ENCODE results near the gene GRHL3.

The GRHL3 gene

GRCh38 chr1:24366707-24367106, 47.5 kb downstream of the GRHL3 start:
- in situ Hi-C loops (cut with MboI; ENCODE audit: low sequenced_read_pairs): no loop called here

GRCh38 chr1:24369199-24369598, 50.0 kb downstream of the GRHL3 start:
- in situ Hi-C loops (cut with MboI; ENCODE audit: low sequenced_read_pairs): no loop called here

GRCh38 chr1:24369801-24370200, 50.6 kb downstream of the GRHL3 start:
- in situ Hi-C loops (cut with MboI; ENCODE audit: low sequenced_read_pairs): no loop called here

DNA sequence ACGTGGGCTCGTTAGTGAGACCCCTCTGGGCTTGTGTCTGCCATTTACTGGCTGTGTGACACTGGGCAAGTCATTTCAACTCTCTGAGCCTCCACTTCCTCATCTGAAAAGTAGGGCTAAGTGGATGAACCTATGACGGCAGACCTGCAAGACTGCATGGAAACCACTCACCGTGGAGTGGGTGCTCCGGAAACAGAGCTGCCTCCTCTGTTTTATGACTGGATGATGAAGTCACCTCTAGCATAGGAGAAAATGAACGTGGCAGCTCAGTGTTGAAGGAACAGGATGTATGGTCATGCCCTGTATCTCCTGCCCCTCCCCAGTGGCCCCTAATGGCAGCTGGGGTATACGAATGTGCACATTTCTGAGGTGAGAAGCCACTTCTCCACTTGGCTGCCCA, 53.9 kb downstream of the GRHL3 start:
- in situ Hi-C loops (cut with MboI; ENCODE audit: low sequenced_read_pairs): no loop called here

DNA sequence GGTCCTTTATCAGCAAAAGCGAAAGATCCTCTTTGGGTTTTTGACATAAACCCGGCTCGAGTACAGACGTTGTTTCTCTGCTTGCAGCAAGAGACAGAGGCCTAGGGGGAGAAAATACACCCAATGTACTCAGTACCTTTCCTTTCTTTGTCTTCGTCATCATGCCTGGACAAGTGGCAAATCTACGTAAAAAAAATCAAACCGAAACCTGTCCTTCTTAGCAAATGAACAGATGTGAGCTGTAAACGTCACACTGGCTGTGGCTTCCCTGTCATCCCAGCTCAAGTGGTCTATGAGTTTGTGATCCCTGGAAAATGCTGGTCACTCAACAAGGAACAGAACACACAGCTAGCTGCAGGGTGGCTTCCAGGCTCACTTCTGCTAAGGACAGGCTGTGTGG, 54.6 kb downstream of the GRHL3 start:
- in situ Hi-C loops (cut with MboI; ENCODE audit: low sequenced_read_pairs): no loop called here

- in situ Hi-C loops (cut with MboI; ENCODE audit: low sequenced_read_pairs): no loop called here
Observed at GRCh38 chr1:24374891-24375786, 56.0 kb downstream of the GRHL3 start.

DNA sequence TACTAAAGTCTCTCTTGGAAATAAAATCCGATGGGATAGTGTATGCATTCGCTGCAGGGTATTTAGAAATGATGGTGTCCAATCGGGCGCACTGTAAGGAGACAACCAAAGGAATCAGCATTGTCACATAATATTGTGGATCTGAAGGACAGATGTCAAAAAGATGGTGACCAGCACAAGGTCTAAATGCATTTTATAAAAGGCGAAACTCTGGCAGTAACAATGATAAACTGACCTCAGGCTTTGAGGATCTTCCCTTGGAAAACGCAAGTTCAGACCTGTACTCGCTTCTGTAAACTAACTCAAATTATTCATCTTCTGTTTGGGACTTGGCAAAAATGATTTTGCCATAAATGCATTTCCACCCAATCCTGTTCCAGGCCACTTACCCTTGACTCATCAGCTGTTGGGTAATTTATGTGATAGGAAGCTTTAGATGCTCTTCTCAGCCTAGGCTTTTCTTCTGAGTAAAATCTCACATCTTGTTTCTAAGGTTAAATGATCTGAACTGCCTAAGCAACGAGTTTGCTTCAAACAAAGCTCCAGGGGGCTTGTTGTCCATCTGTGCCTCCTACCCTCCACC, 60.7 kb downstream of the GRHL3 start:
- in situ Hi-C loops (cut with MboI; ENCODE audit: low sequenced_read_pairs): no loop called here

GRCh38 chr1:24380508-24380907, 61.4 kb downstream of the GRHL3 start:
- in situ Hi-C loops (cut with MboI; ENCODE audit: low sequenced_read_pairs): no loop called here

DNA sequence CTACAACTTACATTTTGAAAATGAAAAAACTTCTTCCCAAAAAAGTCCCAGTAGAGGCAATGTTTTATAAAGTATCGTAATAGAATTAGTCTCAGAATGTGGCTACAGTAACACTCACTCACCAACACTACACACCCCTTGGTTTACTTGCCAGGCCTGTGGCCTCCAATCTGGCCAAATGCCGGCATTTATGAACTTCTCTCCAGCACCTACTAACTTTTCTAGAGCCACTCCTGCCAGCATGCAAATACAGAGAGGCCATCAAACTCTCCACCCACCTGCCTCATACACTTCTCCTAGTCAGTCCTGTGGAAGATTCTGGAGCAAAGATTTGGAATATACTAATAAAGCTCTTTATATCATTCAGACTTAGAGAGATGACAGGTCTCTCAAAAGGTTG, 62.1 kb downstream of the GRHL3 start:
- in situ Hi-C loops (cut with MboI; ENCODE audit: low sequenced_read_pairs): no loop called here

DNA sequence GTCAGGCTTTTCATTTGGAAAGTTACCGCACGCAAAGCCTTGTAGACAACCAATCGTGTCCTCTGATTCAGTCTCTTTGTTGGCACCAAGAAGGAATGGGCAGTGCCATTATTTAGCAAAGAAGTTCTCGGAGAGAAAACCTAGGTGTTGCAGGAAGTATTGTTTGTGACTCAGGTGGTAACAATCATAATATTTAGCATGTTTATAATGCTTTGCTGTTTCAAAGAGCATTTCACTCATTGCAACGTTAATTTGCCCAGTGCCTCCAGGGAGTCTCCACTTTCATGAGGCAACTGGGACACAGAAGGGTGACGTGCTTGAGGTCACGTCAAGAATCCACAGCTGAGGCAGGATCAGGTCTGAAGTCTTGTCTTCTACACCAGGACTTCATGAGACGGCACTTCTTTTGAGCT, 63.0 kb downstream of the GRHL3 start:
- in situ Hi-C loops (cut with MboI; ENCODE audit: low sequenced_read_pairs): no loop called here

DNA sequence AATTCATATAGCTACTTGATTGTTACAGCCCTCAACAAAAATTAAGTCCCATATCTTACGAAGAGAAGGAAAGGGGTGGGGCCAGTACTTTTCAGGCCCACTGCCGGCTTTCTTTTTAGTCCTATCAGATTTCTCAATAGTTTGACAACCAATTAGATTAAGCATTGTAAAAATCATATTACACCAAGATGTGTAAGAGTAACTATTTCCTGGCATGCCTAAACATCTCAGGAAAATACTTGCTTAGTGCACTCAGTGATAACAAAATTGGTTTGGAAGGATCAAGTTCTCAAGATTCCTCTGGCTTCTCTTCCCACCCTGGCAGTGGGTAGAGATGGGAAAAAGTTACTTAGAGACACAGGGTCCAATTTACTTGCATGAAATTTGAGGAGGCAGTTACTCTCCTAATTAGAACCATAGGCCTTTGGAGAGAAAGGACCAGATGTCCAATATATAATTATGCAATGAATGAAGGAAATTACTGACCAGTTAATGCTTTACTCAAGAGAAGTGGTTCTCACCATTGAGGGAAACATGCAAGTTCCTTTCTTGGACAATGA, 64.3 kb downstream of the GRHL3 start:
- in situ Hi-C loops (cut with MboI; ENCODE audit: low sequenced_read_pairs): no loop called here

DNA sequence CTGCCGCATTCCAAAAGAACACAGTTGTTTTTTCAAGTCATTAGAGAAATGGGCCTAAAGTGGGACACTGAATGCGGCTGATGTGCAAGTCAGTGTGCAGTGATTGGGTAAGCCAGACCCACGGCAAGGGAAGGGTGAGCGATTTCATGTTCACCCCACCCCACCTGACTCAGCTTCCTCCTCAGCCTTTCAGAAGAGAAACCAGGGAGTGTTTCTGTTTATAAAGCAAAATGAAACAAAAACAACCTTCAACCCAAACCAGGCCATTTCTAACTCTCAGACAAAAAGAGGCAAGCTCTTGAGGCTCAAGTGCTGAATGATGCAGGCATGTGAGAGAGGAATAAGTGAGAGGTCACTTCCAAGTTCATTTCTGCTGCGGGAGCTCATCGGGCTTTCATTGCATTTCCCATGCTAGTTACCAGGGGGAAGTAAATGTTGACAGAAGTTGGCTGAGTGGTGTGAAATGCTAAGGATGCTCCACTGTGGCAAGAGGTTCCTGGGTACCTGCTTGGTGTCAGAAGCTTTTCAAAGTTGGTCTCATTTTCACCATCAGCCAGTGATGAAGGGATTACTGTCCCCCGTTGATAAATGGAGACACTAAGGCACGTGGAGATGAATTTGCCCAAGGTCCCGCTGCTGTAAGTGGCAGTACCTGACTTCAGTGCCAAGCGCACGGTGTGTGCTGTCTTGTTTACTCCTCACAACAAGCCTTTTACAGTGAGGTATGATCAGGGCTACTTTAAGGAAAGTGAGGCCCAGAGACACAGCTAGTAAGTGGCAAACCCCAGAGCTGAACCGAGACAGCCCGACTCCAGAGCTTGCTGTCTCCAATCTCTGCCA, 65.3 kb downstream of the GRHL3 start:
- in situ Hi-C loops (cut with MboI; ENCODE audit: low sequenced_read_pairs): no loop called here

GRCh38 chr1:24385160-24385940, 66.2 kb downstream of the GRHL3 start:
- in situ Hi-C loops (cut with MboI; ENCODE audit: low sequenced_read_pairs): no loop called here

DNA sequence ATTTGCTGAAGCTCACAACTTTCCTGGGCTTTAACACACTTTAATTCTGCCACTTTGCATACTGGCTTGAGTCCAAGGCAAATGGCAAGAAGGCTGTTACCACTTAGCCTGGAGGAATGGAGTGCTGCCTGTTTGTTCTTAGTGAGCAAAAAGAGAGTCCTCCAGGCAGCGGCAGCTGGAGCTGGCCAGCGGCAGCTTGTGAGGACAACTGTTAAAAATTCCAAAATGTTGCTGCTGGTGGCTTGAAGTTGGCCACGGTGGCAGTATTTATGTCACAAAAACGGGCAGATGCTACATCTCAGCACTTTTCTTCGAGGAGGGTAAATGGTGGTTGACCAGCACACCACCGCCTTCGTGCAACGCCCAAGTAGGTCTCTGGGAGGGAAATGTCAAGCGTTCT, 67.1 kb downstream of the GRHL3 start:
- in situ Hi-C loops (cut with MboI; ENCODE audit: low sequenced_read_pairs): no loop called here

DNA sequence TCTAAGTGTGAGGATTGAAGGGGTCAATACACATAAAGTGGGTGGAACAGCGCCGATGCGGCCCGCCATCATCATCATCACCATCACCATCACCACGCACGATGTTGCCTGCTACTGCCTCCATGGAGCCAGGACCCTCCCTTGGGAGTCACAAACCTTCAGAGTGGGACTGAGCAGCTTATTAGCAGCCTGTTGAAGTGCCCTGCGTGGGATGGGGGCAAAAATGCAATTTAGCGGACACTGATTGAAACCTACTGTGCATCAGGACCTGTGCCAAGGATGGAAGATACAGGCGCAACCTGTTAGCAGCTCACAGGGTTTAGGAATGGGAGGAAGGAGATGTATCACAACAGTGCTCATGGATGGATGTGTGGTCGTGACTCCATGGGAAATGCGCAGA, 67.8 kb downstream of the GRHL3 start:
- in situ Hi-C loops (cut with MboI; ENCODE audit: low sequenced_read_pairs): no loop called here

DNA sequence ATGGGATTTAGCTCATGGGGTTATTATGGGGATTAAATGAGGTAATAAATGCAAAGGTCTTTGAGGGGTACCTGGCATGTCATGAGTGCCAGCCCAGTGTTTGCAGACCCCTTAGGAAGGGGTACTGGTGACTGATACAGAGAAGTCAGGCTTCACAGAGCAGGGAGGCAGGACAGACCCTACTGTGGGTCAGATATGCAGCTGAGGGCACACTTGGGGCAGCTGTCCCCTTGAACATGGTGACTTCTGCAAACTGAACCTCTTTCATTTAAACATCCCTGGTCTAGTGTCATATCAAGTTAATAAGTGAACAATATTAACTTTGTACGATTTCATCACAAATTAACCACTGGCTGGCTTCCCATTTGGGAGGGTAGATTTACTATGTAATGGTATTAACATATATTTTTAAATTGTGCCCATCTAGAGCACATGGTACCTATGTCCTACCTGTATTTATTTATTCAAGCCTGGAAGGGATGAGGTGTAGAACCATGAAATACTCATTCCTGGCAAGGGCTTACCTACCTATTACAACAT, 68.5 kb downstream of the GRHL3 start:
- in situ Hi-C loops (cut with MboI; ENCODE audit: low sequenced_read_pairs): no loop called here

GRCh38 chr1:24388331-24388885, 69.3 kb downstream of the GRHL3 start:
- in situ Hi-C loops (cut with MboI; ENCODE audit: low sequenced_read_pairs): no loop called here

- in situ Hi-C loops (cut with MboI; ENCODE audit: low sequenced_read_pairs): no loop called here
Observed at GRCh38 chr1:24389231-24389678, 70.1 kb downstream of the GRHL3 start.

DNA sequence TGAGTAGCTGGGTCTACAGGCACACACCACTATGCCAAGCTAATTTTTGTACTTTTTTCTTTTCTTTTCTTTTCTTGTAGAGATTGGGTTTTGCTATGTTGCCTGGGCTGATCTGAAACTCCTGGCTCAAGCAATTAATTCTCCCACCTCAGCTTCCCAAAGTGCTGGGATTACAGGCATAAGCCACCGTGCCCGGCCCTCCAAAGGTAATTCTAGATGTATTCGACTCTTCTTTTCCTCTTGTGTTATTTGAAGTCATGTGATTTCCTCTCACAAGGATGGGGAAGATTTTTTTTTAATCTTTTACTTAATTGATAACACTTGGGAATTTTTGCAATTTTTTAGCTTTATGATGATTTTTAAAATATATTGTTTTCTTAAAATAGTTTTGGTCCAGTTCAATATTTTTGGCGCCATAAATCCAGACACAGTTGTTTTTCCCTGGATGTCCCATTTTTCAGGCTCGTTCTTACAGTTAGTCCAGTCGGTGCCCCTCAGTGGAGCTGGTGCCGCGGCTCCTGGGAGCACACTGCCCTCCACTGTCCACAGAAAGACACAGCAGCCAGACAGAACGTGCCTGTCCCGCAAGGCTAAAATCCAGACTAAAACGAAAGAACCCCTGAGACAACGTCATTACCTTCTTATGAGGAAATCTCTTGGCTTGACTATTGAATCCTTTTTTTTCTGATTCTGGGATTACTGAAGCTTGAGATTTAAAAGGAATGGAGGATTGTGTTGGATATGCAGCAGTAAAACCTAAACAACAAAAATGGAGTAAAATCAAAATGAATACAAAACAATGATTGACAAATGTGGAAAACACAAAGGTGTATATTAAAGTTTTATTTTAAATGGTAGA, 72.0 kb downstream of the GRHL3 start:
- in situ Hi-C loops (cut with MboI; ENCODE audit: low sequenced_read_pairs): loop anchor here (5.0 kb wide), 1 partner anchor 189 kb away; no protein-coding TSS in a partner anchor

Data from HL-60/S4 (cell line).